ENCODE data around the gene KIF26B.

The KIF26B gene

DNA sequence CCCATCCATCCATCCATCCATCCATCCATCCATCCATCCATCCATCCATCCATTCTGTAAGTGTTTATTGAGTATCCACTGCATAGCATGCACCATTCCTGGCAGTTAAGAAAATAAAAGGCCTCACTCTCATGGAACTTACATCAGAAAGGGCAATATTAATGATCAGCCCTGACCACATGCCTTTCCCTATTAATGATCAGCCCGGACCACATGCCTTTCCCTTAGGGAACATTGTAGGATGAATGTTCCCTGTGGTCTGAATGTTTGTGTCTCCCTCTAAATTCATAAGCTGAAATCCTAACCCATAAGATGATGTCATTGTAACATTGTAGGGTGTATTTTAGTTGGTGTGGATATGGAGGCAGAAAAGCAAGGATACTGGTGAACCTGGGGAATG, 365.8 kb downstream of the KIF26B start:
- H2AFZ ChIP-seq (ENCODE audit: low read depth, low read length, severe bottlenecking): no peak overlapping the region
- H3K27ac ChIP-seq (ENCODE audit: low read depth, low read length): no peak overlapping the region
- no peaks in the 10 kb centered on the region for H4K20me1 ChIP-seq (ENCODE audit: low read depth, low read length)
- TF ChIP-seq, protein P1, sequence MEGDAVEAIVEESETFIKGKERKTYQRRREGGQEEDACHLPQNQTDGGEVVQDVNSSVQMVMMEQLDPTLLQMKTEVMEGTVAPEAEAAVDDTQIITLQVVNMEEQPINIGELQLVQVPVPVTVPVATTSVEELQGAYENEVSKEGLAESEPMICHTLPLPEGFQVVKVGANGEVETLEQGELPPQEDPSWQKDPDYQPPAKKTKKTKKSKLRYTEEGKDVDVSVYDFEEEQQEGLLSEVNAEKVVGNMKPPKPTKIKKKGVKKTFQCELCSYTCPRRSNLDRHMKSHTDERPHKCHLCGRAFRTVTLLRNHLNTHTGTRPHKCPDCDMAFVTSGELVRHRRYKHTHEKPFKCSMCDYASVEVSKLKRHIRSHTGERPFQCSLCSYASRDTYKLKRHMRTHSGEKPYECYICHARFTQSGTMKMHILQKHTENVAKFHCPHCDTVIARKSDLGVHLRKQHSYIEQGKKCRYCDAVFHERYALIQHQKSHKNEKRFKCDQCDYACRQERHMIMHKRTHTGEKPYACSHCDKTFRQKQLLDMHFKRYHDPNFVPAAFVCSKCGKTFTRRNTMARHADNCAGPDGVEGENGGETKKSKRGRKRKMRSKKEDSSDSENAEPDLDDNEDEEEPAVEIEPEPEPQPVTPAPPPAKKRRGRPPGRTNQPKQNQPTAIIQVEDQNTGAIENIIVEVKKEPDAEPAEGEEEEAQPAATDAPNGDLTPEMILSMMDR (IDR thresholded peaks at IDR 0.05; ENCODE audit: insufficient read depth, low read length, poor library complexity, severe bottlenecking): no peak
- TF ChIP-seq EZH2phosphoT487 (conservative IDR thresholded peaks at IDR 0.05; ENCODE audit: low read length): no peak
- H3K9me3 ChIP-seq (ENCODE audit: insufficient read depth, low read length): no peaks in the 10 kb centered on the region
- no peaks in the 10 kb centered on the region for H3K27me3 ChIP-seq (ENCODE audit: low read length)
- no peaks in the 10 kb centered on the region for H3K9me2 ChIP-seq (replicated peaks; ENCODE audit: insufficient read depth, low read length)
- no peak overlapping the region for H3K9ac ChIP-seq (ENCODE audit: low read length)
- H3F3A ChIP-seq (ENCODE audit: insufficient read depth): no peaks in the 10 kb centered on the region
- no peak overlapping the region for H3K4me3 ChIP-seq (ENCODE audit: insufficient read depth, low read length, poor library complexity, severe bottlenecking)
- no peaks in the 10 kb centered on the region for H3K79me2 ChIP-seq (ENCODE audit: insufficient read depth, low read length)
- no peak overlapping the region for H3K4me2 ChIP-seq (ENCODE audit: low read depth, low read length, poor library complexity, severe bottlenecking)
- H3K36me3 ChIP-seq (ENCODE audit: low read length): no peaks in the 10 kb centered on the region

DNA sequence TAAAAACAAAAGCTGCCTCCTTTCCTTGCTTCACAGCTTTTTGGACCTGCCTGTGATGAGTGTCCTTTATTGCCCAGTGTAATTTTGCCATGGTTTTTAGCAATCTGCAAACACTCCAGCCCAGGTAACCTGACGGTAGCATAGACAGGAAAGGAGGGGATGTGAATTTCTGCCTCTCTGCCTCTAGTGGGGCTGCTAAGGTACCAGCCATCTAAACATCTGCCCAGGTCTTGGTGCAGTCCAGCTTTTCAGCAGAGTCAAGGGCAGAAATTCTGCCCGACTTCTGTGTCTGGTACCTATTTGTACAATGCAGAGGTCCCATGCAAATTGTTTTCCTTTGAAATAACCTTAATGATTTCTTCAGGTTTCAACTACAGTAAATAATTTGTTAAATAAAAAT, 371.4 kb downstream of the KIF26B start:
- Histone ChIP-seq H3K27ac (ENCODE audit: low read depth, low read length) (no peak overlapping the region), H3K9ac (ENCODE audit: low read length) (no peak overlapping the region), H4K20me1 (ENCODE audit: low read depth, low read length) (no peaks in the 10 kb centered on the region), H3K27me3 (ENCODE audit: low read length) (no peaks in the 10 kb centered on the region), H2AFZ (ENCODE audit: low read depth, low read length, severe bottlenecking) (no peak overlapping the region), H3K9me2 (replicated peaks; ENCODE audit: insufficient read depth, low read length) (no peaks in the 10 kb centered on the region), H3K9me3 (ENCODE audit: insufficient read depth, low read length) (no peaks in the 10 kb centered on the region), H3K4me2 (ENCODE audit: low read depth, low read length, poor library complexity, severe bottlenecking) (no peak overlapping the region), H3K4me3 (ENCODE audit: insufficient read depth, low read length, poor library complexity, severe bottlenecking) (no peak overlapping the region), H3F3A (ENCODE audit: insufficient read depth) (no peaks in the 10 kb centered on the region), H3K79me2 (ENCODE audit: insufficient read depth, low read length) (no peaks in the 10 kb centered on the region), H3K36me3 (ENCODE audit: low read length) (no peaks in the 10 kb centered on the region)
- TF ChIP-seq EZH2phosphoT487 (conservative IDR thresholded peaks at IDR 0.05; ENCODE audit: low read length): no peak
- TF ChIP-seq, protein P1 (IDR thresholded peaks at IDR 0.05; ENCODE audit: insufficient read depth, low read length, poor library complexity, severe bottlenecking): no peak

DNA sequence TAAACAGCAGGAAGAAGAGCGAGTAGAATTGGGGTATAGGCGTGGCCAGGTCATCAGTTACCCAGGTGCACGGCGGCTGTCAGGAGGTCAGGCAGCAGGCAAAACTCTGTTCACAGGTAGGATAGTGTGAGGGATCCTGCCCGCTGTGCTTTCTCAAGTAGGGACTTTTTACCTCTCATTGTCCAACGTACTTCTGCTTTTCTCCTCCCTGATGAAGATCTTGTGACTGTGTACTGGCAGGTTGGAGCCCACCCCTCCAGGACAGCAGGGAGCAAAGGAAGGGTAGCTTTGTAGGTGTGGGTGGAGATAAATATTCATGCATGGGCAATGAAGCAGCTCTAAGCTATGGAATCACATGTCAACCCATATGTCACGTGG, 373.5 kb downstream of the KIF26B start:
- no peaks in the 10 kb centered on the region for H3F3A ChIP-seq (ENCODE audit: insufficient read depth)
- no peaks in the 10 kb centered on the region for H3K9me2 ChIP-seq (replicated peaks; ENCODE audit: insufficient read depth, low read length)
- no peaks in the 10 kb centered on the region for H3K36me3 ChIP-seq (ENCODE audit: low read length)
- H2AFZ ChIP-seq (ENCODE audit: low read depth, low read length, severe bottlenecking): no peak overlapping the region
- no peaks in the 10 kb centered on the region for H4K20me1 ChIP-seq (ENCODE audit: low read depth, low read length)
- H3K4me2 ChIP-seq (ENCODE audit: low read depth, low read length, poor library complexity, severe bottlenecking): no peak overlapping the region
- H3K9ac ChIP-seq (ENCODE audit: low read length): no peak overlapping the region
- no peak overlapping the region for H3K4me3 ChIP-seq (ENCODE audit: insufficient read depth, low read length, poor library complexity, severe bottlenecking)
- no peaks in the 10 kb centered on the region for H3K79me2 ChIP-seq (ENCODE audit: insufficient read depth, low read length)
- H3K27me3 ChIP-seq (ENCODE audit: low read length): no peaks in the 10 kb centered on the region
- TF ChIP-seq, protein P1 (IDR thresholded peaks at IDR 0.05; ENCODE audit: insufficient read depth, low read length, poor library complexity, severe bottlenecking): no peak
- no peak for TF ChIP-seq EZH2phosphoT487 (conservative IDR thresholded peaks at IDR 0.05; ENCODE audit: low read length)
- no peak overlapping the region for H3K27ac ChIP-seq (ENCODE audit: low read depth, low read length)
- no peaks in the 10 kb centered on the region for H3K9me3 ChIP-seq (ENCODE audit: insufficient read depth, low read length)

DNA sequence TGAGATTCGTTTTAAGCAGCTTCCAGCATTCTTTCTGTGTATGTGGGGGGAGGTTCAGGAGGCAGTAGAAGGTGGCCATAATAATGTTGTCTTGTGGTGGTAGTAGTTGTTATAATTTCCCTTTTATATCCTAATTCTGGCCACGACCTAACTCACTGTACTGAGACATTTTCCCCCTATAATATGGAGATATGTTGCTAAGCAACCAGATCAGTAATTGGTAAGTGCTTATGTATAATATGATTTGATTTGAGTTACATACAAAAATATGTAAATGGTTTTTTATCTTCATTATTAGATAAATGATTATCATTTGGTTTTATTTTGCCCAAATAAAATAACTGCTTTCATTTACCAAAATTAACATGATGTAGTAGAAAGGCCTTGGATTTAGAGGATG, 376.2 kb downstream of the KIF26B start:
- no peaks in the 10 kb centered on the region for H3K27me3 ChIP-seq (ENCODE audit: low read length)
- H3K79me2 ChIP-seq (ENCODE audit: insufficient read depth, low read length): no peaks in the 10 kb centered on the region
- no peaks in the 10 kb centered on the region for H3K9me3 ChIP-seq (ENCODE audit: insufficient read depth, low read length)
- no peaks in the 10 kb centered on the region for H3K36me3 ChIP-seq (ENCODE audit: low read length)
- no peaks in the 10 kb centered on the region for H3K9me2 ChIP-seq (replicated peaks; ENCODE audit: insufficient read depth, low read length)
- no peak overlapping the region for H3K4me2 ChIP-seq (ENCODE audit: low read depth, low read length, poor library complexity, severe bottlenecking)
- no peak overlapping the region for H3K27ac ChIP-seq (ENCODE audit: low read depth, low read length)
- H3K9ac ChIP-seq (ENCODE audit: low read length): no peak overlapping the region
- no peaks in the 10 kb centered on the region for H4K20me1 ChIP-seq (ENCODE audit: low read depth, low read length)
- no peak for TF ChIP-seq EZH2phosphoT487 (conservative IDR thresholded peaks at IDR 0.05; ENCODE audit: low read length)
- TF ChIP-seq, protein P1 (IDR thresholded peaks at IDR 0.05; ENCODE audit: insufficient read depth, low read length, poor library complexity, severe bottlenecking): no peak
- no peaks in the 10 kb centered on the region for H3F3A ChIP-seq (ENCODE audit: insufficient read depth)
- H3K4me3 ChIP-seq (ENCODE audit: insufficient read depth, low read length, poor library complexity, severe bottlenecking): no peak overlapping the region
- H2AFZ ChIP-seq (ENCODE audit: low read depth, low read length, severe bottlenecking): no peak overlapping the region

Data from SU-DHL-6 (cell line).